Right renal pelvis (tissue), 4 donors: Measurements from ENCODE around the gene DDIAS. TPM values are rescaled to one million over a fixed set of nuclear protein-coding genes. Genes with fewer than 3 reads are reported as not detected.
"Not testable (repeated sequence)": the region's sequence is repeated elsewhere in the genome, so short reads cannot be mapped to it uniquely, and the experiment has no call there.

ENCODE experiments used
- DNase-seq, 4 donors: peaks; one replicate each; pipeline ENCODE4 v3.0.0-alpha.2; 2013; ENCODE audit warnings: low read depth in 4 of 4, low spot score in 3 of 4, missing footprints in 1 of 4
- polyA plus RNA-seq, 4 donors: library from polyadenylated mRNA; unstranded; fragments of 120-200 nt; gene quantifications; one replicate each; pipeline ENCODE4 v1.2.1, GENCODE V29; 2013; ENCODE audit not compliant: insufficient read length in 4 of 4

Gene DDIAS
- polyA plus RNA-seq, 4 donors, result 6.0 to 7.3 (median 6.9) TPM

DNA sequence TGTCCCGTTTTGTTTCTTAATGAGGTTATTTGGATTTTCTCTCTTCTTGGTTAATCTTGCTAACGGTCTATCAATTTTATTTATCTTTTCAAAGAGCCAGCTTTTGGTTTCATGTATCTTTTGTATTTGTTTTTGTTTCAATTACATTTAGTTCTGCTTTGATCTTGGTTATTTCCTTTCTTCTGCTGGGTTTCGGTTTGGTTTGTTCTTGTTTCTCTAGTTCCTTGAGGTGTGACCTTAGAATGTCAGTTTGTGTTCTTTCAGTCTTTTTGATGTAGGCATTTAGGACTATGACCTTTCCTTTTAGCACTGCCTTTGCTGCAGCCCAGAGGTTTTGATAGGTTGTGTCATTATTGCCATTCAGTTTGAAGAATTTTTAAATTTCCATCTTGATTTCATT lies 18.7 kb downstream of the DDIAS start:
- DNase-seq, result not testable (repeated sequence)

DNA sequence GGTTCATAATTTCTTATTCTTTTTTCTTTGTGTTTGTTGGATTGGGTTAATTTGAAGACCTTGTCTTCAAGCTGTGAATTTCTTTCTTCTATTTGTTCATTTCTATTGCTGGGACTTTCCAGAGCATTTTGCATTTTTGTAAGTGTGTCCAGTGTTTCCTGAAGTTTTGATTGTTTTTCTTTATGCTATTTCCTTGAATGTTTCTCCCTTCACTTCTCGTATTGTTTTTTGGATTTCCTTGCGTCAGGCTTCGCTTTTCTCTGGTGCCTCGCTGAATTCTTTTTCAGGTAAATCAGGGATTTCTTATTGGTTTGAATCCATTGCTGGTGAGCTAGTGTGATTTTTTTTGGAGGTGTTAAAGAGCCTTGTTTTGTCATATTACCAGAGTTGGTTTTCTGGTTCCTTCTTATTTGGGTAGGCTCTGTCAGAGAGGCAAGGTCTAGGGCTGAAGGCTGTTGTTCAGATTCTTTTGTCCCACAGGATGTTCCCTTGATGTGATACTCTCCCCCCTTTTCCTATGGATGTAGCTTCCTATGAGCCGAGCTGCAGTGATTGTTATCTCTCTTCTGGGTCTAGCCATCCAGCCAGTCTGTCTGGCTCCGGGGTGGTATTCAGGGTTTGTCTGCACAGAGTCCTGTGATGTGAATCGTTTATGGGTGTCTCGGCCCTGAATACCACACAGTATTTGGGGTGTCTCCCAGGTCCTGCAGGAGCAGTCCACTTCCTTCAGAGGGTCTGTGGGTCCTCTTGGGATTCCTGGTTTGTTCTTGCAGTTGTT lies 21.0 kb downstream of the DDIAS start:
- DNase-seq, result not testable (repeated sequence)

DNA sequence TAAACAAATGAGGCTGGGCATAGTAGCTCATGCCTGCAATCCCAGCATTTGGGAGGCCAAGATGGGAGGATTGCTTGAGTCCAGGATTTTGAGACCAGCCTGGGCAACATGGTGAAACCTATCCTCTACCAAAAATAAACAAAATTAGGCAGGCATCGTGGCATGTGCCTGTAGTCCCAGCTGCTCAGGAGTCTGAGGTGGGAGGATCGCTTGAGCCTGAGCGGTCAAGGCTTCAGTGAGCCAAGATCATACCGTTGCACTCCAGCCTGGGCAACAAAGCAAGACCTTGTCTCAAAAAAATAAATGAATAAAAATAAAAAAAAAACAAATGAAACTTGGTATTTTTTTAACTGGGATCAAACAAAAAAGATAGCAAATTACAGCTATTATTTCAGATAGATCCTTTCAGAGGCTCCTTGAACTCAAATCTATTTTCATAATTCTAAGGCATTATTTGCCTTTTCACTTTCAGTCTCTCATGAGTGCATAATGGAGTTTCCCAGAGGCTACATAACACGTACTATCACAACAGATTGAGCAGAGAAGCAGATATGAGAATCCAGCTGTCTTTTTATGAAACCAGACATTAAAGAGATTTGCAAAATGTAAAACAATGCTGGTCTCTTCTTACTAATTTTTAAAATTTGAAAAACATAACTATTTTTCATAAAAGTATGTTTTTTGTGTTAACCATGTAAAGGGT lies 23.1 kb downstream of the DDIAS start:
- no peak for DNase-seq

DNA sequence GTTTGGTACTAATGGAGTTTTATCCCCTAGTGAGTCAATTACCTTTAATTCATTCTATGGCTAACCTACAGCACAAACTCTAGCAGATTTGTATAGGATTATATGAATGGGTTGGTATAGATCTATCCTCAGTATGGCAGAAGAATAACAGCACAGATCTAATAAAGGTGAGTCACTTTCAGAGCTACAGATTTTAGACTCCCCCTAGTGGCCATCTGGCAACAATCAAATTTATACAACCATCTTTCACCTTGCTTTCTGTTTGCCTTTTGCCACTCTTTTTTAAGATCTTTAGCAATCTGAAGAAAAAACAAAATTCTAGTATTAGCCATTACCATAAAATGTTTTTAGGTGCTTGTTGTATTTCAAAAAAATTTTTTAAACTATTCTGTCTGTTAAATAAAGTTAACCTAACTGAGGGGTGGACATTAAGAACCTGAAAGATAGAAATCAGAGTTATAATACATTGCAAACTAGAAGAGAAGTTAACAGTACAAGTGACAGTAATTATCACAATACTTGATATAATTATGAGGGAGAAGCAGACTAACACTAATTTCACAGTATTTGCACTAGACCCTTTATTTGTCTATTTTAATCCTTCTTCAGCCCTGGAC lies 25.8 kb downstream of the DDIAS start:
- DNase-seq, result peak in 3 of 4 donors; percentile 13 to 24 (median 20)

DNA sequence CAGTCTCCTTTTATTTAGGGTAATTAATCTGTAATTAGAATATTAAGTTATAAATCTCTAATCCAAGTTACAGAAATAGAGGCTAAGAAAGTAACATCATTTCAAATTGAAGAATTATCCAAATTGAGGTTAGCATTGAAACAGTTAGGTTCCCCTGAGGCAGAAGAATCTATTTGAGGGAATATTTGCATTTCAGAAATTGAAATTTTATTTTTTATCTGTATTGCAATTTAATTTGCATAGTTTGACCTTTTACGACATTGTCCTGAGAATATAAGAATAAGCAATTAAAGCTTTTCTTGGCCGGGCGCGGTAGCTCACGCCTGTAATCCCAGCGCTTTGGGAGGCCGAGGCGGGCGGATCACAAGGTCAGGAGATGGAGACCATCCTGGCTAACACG lies 27.6 kb downstream of the DDIAS start:
- no peak for DNase-seq

DNA sequence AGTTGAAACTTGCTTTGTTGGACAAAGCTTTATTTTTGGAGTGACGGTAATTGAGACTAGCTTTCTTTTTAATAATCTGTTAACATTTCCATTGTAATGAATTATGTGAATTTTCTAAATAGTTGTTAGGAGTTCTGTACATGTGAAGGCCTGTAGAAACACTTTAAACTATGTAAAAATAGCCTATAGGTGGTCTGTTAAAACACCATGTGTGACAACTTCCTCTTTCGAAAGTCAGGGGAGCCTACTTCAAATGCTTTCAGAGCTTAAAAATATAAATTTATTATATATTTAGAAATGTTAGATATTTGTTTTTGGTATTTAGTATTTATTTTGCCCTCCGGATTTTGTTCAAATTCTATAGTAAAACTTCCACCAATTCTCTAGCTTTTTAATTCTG lies 28.7 kb downstream of the DDIAS start:
- DNase-seq, result no peak

DNA sequence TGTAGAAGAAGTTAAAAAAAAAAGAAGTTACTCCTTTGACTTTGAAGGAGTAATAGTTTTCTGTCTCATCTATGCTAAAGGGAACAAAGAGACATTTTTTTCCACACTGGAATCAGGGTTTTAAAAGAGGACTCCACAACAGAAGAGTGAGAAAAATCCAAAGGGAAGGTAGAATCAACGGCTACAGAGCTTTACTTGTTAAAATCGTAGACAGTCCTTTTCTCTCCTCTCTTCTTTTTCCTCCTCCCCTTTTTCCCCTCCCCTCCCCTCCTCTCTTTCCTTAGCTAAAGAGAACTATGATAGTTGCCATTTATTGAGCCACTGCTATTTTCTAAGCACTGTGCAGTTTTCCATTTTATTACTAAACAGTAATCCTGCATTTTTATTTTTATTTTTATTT lies 29.2 kb downstream of the DDIAS start:
- DNase-seq, result no peak

DNA sequence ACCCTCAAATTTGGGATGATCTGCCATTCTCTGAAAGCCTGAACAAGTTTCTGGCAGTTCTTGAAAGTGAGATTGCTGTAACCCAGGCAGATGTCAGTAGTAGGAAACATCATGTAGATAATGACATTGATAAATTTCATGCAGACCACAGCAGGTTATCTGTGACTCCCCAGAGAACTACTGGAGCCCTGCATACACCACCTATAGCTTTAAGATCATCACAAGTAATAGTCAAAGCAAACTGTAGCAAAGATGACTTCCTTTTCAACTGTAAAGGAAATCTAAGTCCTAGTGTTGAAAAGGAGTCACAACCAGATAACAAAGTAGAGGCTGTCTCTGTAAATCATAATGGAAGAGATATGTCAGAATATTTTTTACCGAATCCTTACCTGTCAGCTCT lies 31.0 kb downstream of the DDIAS start:
- no peak for DNase-seq

DNA sequence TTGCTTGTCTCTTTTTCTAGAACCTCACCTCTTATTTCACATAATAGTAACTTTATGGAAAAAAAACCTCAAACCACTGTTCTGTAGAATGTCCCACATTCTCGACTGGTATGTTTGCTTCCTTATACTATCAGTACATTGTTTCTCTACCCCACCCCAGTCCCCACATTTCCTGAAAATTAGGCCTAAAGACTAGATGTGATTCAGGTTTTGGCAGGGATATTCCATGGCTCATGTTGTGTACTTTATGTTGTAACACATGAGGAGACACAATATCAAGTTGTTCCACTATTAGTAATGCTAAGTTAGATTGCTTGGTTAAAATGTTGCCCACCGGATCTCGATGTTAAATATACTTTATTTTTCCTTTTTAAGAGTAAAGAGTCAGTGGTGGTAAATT lies 34.7 kb downstream of the DDIAS start:
- no peak for DNase-seq

DNA sequence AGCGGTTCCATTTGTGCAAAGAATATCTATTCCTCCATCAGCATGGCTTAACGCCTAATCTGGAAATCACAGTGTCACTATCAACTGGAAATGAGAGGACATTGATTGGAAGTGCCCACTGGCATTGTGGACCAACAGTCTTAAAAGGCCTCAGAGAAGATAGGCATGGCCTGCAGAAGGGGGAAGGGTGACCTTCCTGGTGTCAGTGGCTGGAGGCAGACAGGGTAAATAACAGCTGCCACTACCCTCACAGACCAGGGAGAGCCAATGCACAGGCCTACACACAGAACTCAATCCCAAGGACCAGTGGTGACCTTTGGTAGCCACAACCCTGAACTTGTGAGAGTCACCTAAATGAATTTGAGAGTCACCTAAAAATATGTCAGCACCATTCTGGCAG lies 36.0 kb downstream of the DDIAS start:
- DNase-seq, result no peak

DNA sequence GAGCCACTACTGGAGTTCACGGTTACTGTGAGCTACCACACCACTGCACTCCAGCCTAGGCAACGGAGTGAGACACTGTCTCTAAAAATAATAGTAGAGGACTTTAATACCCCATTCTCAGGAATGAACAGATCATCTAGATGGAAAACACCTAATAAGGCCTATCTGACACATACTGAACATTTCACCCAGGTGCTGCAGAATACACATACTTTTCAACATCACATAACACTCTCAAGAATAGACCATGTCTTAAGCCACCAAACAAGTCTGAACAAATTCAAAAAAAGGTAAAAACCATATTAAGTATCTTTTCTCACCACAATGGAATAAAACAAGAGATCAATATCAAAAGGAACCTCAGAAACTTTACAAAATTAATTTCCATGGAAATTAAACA lies 37.9 kb downstream of the DDIAS start:
- DNase-seq, result no peak

DNA sequence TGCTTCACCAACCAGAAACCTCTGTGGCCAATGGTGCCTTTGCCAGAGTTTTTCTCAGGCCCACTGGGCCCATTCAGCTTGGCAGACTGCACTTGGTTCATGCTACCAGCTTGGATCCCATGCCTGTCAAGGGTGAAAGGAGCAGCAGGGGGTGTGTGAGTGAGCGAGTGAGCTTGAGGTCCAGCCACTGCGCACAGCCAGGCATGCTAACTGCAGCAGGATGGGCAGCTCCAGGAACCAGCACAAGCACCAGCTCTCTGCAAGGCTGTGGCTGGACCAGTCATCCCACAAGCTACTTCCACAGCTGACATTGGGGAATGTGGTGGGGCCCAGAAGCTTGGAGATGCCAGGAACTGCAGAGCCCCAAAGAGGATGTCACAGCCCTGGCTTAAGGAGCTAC lies 40.8 kb downstream of the DDIAS start:
- no peak for DNase-seq

DNA sequence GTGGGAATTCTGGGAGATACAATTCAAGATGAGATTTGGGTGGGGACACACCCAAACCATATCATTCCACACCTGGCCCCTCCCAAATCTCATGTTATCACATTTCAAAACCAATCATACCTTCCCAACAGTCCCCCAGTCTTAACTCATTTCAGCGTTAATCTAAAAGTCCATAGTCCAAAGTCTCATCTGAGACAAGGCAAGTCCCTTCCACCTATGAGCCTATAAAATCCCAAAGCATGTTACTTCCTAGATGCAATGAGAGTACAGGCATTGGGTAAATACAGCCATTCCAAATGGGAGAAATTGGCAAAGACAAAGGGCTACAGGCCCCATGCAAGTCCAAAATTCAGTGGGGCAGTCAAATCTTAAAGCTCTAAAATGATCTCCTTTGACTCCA lies 41.9 kb downstream of the DDIAS start:
- DNase-seq, result not testable (repeated sequence)

DNA sequence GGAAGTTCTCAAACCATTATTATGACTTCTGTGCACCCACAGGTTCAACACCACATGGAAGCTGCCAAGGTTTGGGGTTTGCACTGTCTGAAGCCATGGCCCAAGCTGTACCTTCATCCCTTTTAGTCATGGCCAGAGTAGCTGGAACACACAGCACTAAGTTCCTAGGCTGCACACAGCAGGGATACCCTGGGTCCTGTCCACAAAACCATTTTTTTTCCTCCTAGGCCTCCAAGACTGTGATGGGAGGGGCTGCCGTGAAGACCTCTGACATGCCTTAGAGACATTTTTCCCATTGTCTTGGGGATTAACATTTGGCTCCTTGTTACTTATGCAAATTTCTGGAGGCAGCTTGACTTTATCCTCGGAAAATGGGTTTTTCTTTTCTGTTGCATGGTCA lies 42.7 kb downstream of the DDIAS start:
- DNase-seq, result no peak

DNA sequence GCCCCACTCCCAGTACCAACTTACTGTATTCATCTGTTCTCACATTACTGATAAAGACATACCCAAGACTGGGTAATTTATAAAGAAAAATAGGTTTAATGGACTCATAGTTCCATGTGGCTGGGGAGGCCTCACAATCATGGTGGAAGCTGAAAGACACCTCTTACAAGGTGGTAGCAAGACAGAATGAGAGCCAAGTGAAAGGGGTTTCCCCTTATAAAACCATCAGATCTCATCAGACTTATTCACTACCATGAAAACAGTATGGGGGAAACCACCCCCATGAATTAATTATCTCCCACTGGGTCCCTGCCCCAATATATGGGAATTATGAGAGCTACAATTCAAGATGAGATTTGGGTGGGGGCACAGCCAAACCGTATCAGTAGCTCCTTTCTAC lies 43.5 kb downstream of the DDIAS start:
- not testable (repeated sequence) for DNase-seq

DNA sequence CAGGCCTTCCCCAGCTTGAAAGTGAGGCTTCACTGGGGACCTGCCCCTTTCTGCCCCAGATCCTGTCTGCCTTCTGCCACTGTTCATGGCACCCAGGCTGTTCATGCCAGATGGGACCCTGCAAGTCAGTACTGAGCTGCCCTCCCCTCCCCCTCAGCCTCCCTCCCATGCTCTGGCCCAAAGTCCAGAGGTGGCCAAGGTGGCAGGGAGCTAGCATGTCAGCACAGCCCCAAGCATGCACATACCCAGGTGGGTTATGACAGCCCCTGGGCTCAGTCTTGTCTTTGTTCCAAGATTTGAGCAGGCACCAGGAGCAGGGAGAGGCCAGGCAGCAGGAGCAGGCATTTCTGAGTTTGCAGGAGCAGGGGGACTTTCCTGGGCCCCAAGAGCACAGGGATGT lies 44.1 kb downstream of the DDIAS start:
- DNase-seq, result no peak

DNA sequence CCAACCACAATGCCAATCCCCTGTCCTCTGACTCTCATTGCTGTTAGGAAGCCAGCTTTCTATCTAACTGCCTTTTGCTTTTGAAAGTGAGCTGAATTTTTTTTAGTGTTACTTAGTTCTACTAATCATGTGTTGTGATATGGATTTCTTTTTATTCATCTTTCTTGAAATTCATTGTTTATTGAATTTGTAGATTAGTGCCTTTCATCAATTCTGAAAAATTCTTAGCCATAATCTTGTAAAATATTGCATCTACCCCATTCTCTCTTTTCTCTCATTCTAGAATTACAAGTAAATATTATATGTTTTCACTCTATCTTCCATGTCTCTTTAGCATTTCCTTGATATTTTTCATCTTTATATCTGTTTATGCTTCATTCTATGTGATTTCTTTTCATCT lies 47.8 kb downstream of the DDIAS start:
- DNase-seq, result no peak

DNA sequence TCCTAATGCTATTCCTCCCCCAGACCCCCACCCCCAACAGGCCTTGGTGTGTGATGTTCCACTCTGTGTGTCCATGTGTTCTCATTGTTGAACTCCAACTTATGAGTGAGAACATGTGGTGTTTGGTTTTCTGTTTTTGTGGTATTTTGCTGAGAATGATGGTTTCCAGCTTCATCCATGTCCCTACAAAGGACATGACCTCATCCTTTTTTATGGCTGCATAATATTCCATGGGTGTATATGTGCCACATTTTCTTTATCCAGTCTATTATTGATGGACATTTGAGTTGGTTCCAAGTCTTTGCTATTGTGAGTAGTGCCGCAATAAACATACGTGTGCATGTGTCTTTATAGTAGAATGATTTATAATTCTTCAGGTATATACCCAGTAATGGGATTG lies 49.0 kb downstream of the DDIAS start:
- not testable (repeated sequence) for DNase-seq

DNA sequence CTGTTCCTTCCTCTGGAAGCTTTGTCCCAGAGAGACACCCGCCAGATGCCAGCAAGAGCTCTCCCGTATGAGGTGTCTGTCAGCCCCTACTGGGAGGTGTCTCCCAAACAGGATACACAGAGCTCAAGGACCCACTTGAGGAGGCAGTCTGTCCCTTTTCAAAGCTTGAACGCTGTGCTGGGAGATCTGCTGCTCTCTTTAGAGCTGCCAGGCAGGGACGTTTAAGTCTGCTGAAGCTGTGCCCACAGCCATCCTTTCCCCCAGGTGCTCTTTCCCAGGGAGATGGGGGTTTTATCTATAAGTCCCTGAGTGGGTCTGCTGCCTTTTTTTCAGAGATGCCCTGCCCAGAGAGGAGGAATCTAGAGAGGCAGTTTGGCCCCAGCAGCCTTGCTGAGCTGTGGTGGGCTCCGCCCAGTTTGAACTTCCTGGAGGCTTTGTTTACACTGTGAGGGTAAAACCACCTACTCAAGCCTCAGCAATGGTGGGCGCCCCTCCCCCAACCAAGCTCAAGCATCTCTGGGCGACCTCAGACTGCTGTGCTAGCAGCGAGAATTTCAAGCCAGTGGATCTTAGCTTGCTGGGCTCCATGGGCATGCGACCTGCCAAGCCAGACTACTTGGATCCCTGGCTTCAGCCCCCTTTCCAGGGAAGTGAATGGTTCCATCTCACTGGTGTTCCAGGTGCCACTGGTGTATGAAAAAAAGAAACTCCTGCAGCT lies 54.4 kb downstream of the DDIAS start:
- DNase-seq, result not testable (repeated sequence)

DNA sequence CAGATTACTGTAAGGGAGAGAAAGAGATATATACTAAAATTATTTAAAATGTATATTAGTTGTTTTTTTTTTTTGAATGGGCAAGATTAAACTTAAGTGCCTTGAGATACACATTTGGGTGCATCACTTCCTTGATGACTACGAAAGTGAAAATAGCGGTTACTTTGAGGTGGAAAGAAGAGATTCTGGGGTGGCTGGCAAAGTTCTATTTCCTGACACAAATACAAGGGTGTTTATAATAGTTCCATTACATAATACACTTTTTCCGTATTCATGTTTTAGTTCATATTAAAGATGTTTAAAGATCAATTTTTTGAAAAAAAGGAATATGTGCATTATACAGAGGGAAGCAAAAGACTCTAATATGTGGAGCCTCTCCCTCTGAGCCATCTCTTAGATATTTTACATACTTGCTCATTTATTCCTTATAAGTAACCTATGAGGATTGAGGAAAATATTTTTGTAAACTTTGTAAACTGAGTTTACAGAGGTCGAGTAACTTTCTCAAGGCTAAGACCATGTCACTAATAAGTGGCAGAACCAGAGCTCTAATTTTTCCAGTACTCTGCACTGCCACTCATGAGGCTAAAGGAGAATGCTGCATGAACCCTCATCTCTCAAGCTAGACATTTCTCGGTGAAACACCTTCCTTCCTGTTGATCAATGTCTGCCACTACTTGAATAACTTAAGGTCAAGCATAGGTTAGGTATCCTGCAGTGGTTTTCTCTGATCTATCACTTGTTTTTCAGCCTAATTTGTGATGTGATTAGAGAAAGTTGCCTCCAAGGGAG lies 58.6 kb downstream of the DDIAS start:
- no peak for DNase-seq
